Esophagus muscularis mucosa (tissue), 4 donors: ENCODE data around the gene NT5C2. TPM values are rescaled to one million over a fixed set of nuclear protein-coding genes. Genes with fewer than 3 reads are reported as not detected.
"Not testable (repeated sequence)": the region's sequence is repeated elsewhere in the genome, so short reads cannot be mapped to it uniquely, and the experiment has no call there.

ENCODE experiments used
- DNase-seq: peaks from one replicate; pipeline ENCODE4 v3.0.0-alpha.2; 2017; ENCODE audit errors: extremely low spot score
- H3K27ac ChIP-seq, 4 donors: fragments of 200-600 bp; sonication (generic); replicated peaks in 1 of 4; 1 replicate in 3 of 4; 2 replicates in 1 of 4; pipeline ENCODE4 v1.5.1; 2016 to 2019; ENCODE audit warnings: mild to moderate bottlenecking in 1 of 4
- H3K27me3 ChIP-seq, 4 donors: fragments of 200-600 bp; sonication (generic); one replicate each; pipeline versions ENCODE4 v1.5.1 to v1.6.0; 2016 to 2019
- H3K36me3 ChIP-seq, 4 donors: fragments of 200-600 bp; sonication (generic); one replicate each; pipeline ENCODE4 v1.5.1; 2016 to 2019
- H3K4me1 ChIP-seq, 4 donors: fragments of 200-600 bp; sonication (generic); one replicate each; pipeline ENCODE4 v1.5.1; 2016 to 2019
- H3K4me3 ChIP-seq, 4 donors: fragments of 200-600 bp; sonication (generic); 1 replicate in 2 of 4; 2 replicates in 2 of 4; pipeline ENCODE4 v1.5.1; 2016 to 2019; ENCODE audit warnings: mild to moderate bottlenecking in 4 of 4, moderate library complexity in 1 of 4
- H3K9me3 ChIP-seq, 4 donors: fragments of 200-600 bp; sonication (generic); 1 replicate in 3 of 4; 2 replicates in 1 of 4; pipeline ENCODE4 v1.5.1; 2016 to 2019
- CTCF ChIP-seq, 3 experiments: fragments of 200-600 bp in 2 of 3; fragments of 450-650 bp in 1 of 3; sonication (generic) in 2 of 3; IDR thresholded peaks; one replicate each; pipeline ENCODE4 v1.5.1; 2017 to 2019; ENCODE audit warnings: antibody characterized with exemption in 3 of 3, mild to moderate bottlenecking in 2 of 3, moderate library complexity in 1 of 3
- EP300 ChIP-seq: sonication (generic); formaldehyde crosslinking; IDR thresholded peaks from one replicate; pipeline ENCODE4 v1.6.1; 2017; ENCODE audit warnings: antibody characterized with exemption
- POLR2A ChIP-seq: fragments of 450-650 bp; IDR thresholded peaks from one replicate; pipeline ENCODE4 v1.6.1; 2017; ENCODE audit warnings: antibody characterized with exemption, moderate library complexity, mild to moderate bottlenecking, low read depth
- POLR2AphosphoS5 ChIP-seq, 2 donors: sonication (generic); formaldehyde crosslinking; IDR thresholded peaks; one replicate each; pipeline ENCODE4 v1.6.1; 2017; ENCODE audit warnings: antibody characterized with exemption in 2 of 2
- WGBS: methylation state at CpG from one replicate; pipeline ENCODE4 v1.1.5; 2018; 5-methylcytosine and 5-hydroxymethylcytosine counted together
- intact Hi-C: fragments of 100-400 bp; cut with DNase I; formaldehyde crosslinking; loops from one replicate; pipeline ENCODE4 v1.15.1; 2023
- total RNA-seq, 4 donors: library from RNA; depleted of rRNA; stranded (reverse); fragments of >200 nt; gene quantifications; one replicate each; pipeline versions ENCODE4 v1.1.0 to v1.2.1, GENCODE V29; 2016

NT5C2 gene
- total RNA-seq, 4 donors from 2014 or later, result 49.3 to 85.3 (median 66.0) TPM

- TF ChIP-seq EP300 (no peak), POLR2AphosphoS5 (IDR thresholded peaks at IDR 0.05) (no peak), POLR2A (no peak), CTCF (IDR thresholded peaks at IDR 0.05) (no peak)
- Histone ChIP-seq H3K27me3 (no peaks in the 10 kb centered on the region), H3K4me3 (peak overlapping the region in 2 of 4 donors; percentile 15 to 16), H3K27ac (peak overlapping the region; percentile 45 to 68 (median 60)), H3K36me3 (peaks cover 0 to 17% (median 4%) of the 10 kb centered on the region in 4 donors), H3K4me1 (peaks cover 35 to 60% (median 45%) of the 10 kb centered on the region in 4 donors), H3K9me3 (no peaks in the 10 kb centered on the region)
- no peak for DNase-seq
- intact Hi-C loops, result no loop called here
- 72% methylated on average over 1 of the region's 1 CpG for WGBS
These were observed 48.0 kb downstream of the NT5C2 start for GRCh38 chr10:103145046-103145445.

GRCh38 chr10:103144041-103144440, 49.0 kb downstream of the NT5C2 start:
- Histone ChIP-seq H3K27me3 (no peaks in the 10 kb centered on the region), H3K27ac (peak overlapping the region; percentile 35 to 68 (median 60)), H3K36me3 (peaks cover 0 to 22% (median 5%) of the 10 kb centered on the region in 4 donors), H3K9me3 (no peaks in the 10 kb centered on the region), H3K4me1 (peaks cover 32 to 56% (median 43%) of the 10 kb centered on the region in 4 donors), H3K4me3 (no peak overlapping the region)
- TF ChIP-seq POLR2AphosphoS5 (IDR thresholded peaks at IDR 0.05), result no peak
- TF ChIP-seq POLR2A, result no peak
- TF ChIP-seq CTCF (IDR thresholded peaks at IDR 0.05), result no peak
- no peak for TF ChIP-seq EP300
- no peak for DNase-seq
- WGBS, result 63% methylated on average over 2 of the region's 2 CpGs
- intact Hi-C loops, result no loop called here

GRCh38 chr10:103143641-103144040, 49.4 kb downstream of the NT5C2 start:
- WGBS, result 56% methylated on average over 3 of the region's 3 CpGs
- Histone ChIP-seq H3K4me1 (peaks cover 32 to 53% (median 43%) of the 10 kb centered on the region in 4 donors), H3K36me3 (peaks cover 0 to 26% (median 8%) of the 10 kb centered on the region in 4 donors), H3K27ac (peak overlapping the region in 3 of 4 donors; percentile 55 to 68 (median 66))
- H3K27me3 ChIP-seq, intact Hi-C loops, H3K4me3 ChIP-seq, DNase-seq, H3K9me3 ChIP-seq: not testable (repeated sequence)

- 86% methylated on average over 2 of the region's 2 CpGs for WGBS
- peaks cover 0 to 37% (median 19%) of the 10 kb centered on the region in 4 donors for H3K36me3 ChIP-seq
- no peaks in the 10 kb centered on the region for H3K27me3 ChIP-seq
- DNase-seq, result no peak
- intact Hi-C loops, result no loop called here
- no peak for TF ChIP-seq CTCF (IDR thresholded peaks at IDR 0.05)
- no peak for TF ChIP-seq POLR2A
- TF ChIP-seq EP300, result no peak
- no peak for TF ChIP-seq POLR2AphosphoS5 (IDR thresholded peaks at IDR 0.05)
- H3K4me1 ChIP-seq, result peaks cover 27 to 46% (median 39%) of the 10 kb centered on the region in 4 donors
- H3K4me3 ChIP-seq, result no peak overlapping the region
- H3K27ac ChIP-seq, result no peak overlapping the region
- no peaks in the 10 kb centered on the region for H3K9me3 ChIP-seq
These were observed 51.1 kb downstream of the NT5C2 start for GRCh38 chr10:103141950-103142349.

- Histone ChIP-seq H3K9me3 (no peaks in the 10 kb centered on the region), H3K36me3 (peaks cover 0 to 50% (median 27%) of the 10 kb centered on the region in 4 donors), H3K27me3 (no peaks in the 10 kb centered on the region), H3K27ac (no peak overlapping the region), H3K4me1 (peaks cover 14 to 32% (median 25%) of the 10 kb centered on the region in 4 donors), H3K4me3 (no peak overlapping the region)
- intact Hi-C loops, result no loop called here
- no peak for DNase-seq
- 68% methylated on average over 1 of the region's 1 CpG for WGBS
- no peak for TF ChIP-seq CTCF (IDR thresholded peaks at IDR 0.05)
- no peak for TF ChIP-seq POLR2AphosphoS5 (IDR thresholded peaks at IDR 0.05)
- TF ChIP-seq POLR2A, result no peak
- TF ChIP-seq EP300, result no peak
These were observed 52.6 kb downstream of the NT5C2 start for GRCh38 chr10:103140469-103140868.
